NCI-H1694 treated with DMSO at 0.1 percent for 48 hours (cell line): ENCODE results near the gene LSM8.
A peak's percentile ranks its signal among the peaks of the same experiment; 100 is the strongest.
"Not testable (repeated sequence)": the region's sequence is repeated elsewhere in the genome, so short reads cannot be mapped to it uniquely, and the experiment has no call there.

Source experiments
- DNase-seq: peaks from one replicate; lab custom pipeline; 2025; lab: John Stamatoyannopoulos, UW

Gene LSM8

DNA sequence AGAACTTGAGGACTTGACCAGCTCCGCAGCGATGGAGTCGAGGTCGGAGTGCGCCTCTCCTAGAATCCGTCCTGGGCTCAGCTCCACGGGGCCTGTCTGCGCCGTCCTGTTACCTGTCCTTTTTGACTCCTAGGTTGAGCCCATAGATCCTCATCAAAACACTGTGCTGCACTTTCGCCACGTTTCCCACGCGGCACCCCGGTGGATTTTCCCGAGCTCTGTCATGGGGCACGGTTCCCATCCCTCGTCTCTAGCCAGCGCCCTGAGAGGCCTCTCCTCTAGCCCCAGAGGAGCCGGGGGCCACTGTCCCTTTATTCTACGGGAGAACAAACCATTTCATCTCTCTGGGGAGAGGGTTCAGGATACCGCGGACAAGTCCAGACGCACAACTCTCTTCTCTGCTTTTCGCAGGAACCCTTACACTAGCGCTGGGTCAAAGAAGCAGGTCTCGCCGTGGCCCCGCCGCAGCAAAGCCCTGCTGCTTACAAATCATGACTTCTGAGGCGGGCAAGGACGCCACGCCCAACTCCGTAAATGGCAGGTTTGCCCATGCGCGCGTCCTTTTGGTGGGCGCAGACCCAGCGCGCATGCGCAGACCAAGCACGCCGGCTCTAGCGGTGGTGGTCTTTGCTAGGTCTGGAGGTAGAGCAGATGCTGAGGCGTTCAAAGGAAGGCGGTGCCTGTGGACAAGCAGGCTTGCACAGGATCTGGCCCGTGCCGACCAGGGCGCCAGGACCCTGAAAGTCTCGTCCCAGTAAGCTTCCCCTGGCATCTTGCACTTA lies 30.3 kb downstream of the LSM8 start:
- DNase-seq = peak; percentile 95

DNA sequence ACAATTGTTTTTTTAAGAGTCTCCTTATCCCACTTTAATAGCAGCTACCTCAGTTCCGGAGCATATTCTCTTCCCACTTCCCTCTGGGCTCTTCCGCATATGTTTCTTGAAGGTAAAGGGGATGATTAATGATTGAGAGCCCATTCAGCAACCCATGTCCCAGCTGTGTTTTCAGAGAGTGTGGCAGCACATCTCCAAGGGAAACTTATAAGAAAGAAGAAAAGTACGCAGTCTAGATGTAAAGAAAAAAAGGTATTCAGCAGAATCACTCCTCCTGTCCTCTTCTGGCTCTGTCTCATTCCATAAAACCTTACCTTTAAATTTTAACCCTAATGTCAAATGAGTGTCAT lies 30.8 kb downstream of the LSM8 start:
- no peak for DNase-seq

DNA sequence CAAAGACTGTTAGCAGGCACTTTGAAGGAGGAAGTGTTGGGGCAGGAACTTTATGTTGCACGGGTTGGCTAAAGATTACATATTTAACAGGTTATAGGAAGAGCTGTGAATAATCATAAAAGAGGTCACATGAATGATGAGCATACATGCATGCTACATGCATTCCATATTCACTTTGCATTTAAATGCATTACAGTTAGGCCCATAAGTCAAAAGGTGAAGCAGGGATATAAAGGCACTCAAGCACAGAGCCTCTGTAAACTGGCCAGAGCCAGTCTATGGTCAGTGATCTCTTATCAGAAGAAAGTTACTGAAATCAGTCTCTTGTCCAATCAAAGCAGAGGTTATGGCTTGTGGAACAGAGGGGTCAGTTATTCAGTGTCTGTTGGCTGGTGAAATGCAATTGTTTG lies 33.3 kb downstream of the LSM8 start:
- no peak for DNase-seq

DNA sequence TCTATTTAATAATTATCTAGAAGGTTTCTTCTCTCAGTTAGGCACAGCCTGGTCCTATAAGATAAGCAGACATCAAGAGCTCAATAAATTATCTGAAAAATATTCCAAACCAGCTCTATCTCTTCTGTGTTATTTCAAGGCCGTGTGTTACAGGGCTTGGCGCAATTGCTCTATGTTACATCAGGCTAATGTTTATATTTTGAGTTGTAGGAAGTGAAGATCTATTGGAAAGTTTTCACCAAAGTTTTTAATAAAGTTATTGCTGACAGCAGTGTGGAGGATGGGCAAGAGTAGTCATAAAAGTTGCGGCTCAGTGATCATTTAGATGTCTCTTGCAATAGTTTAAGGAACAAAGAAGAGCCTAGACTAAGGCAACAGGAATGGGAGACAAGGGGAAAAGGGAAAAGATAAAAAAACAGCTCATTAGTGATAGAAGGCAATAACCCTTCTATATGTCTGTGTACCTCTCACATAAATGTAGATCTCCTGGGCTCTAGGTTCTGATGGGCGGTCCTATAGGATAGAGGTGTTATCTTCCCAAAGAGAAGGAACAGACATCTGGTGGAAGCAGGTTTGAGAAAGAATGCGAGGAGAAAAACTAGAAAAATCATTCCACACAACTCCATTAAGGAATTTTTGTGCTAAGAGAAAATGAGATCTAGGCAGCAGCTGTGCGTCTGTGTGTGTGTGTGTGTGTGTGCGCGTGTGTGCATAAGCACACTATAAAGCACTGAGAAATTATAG lies 34.6 kb downstream of the LSM8 start:
- no peak for DNase-seq

DNA sequence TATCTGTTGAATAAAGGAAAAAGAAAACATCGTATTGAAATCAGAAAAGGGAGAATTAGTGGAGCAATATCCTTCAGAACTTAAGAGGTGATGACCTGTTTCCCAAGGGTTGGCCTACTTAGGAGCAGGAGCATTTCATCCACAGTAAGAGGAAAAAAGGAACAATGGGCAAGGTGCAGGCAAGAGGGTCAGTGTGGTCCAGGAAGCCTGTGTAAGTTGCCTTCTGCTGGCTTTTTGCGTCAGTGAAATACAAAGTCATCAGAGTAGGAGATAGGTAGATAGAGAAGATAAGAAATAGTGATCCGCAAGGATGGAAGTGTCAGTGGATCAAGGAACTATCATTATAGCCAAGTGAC lies 35.2 kb downstream of the LSM8 start:
- no peak for DNase-seq

DNA sequence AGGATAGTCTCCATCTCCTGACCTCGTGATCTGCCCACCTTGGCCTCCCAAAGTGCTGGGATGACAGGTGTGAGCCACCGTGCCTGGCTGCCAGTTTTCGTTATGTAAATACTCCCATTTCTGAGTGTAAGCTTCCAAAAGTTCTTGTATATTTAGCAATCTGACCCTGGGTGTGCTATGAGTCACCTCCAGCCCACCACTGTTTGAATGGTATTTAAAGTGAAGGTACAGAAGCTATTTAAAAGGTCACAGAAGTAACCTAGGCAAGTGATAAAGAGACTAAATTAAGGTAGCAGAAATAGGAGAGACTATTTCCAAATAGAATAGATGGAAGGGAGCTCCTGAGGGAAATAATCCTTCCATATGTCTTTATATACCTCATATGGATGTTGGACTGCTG lies 36.6 kb downstream of the LSM8 start:
- no peak for DNase-seq

DNA sequence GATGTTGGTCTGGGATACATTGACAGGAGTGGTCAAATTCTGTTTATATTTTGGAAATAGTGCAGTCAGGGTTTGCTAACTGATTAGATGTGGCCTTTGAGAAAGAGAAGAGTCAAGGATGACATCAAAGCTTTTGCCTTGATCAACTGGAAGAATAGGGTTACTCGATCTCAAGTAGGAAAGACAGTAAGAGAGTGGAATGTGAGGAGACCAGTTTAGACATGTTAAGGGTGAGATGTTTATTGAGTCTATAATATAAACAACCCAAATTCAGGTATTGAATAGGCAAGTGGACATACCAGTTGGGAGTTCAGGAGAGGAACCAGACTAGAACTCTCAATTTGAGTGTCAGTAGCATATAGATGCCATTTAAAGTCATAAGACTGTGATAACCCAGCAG lies 38.6 kb downstream of the LSM8 start:
- no peak for DNase-seq

DNA sequence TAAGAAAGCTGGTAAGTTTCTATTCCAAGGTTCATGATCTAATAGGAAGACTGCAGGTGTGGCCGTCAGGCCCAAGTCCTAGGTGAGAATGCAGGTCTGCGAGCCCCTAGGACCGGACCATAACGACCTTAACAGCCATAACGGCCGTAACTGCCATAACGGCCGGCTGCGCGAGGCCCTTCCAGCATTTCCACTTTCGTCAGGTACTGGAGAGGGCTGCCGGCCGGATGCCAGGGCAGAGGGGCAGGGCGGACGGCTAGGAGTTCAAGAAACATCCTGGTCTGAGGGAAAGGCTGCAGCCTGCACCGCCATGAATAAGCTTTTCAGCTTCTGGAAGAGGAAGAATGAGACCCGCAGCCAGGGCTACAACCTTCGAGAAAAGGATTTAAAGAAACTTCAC lies 40.6 kb downstream of the LSM8 start, which contains the start of gene ANKRD7:
ANKRD7 (plus strand) TSS at position 184 of the 400 bp plus-strand sequence; CDS start at position 311, 127 bp downstream.
- DNase-seq = no peak

DNA sequence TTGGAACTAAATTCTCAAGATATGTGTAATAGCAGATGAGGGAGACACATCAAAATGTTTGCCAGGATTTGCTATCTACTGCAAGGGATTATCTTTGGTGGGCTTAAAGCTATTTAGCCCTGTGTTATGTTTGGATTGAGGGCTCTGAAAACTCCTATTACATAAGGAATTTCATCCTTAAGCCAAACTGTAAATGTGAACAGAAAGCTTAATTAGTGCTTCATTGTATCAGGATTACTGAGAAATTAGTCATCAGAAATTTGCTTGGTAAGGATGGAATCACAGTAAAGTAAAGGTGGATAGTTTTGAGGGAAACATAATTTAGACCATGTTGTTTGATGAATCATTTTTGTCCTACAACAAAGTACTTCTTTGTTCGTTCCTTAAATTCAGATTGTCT lies 48.9 kb downstream of the LSM8 start:
- DNase-seq = no peak

DNA sequence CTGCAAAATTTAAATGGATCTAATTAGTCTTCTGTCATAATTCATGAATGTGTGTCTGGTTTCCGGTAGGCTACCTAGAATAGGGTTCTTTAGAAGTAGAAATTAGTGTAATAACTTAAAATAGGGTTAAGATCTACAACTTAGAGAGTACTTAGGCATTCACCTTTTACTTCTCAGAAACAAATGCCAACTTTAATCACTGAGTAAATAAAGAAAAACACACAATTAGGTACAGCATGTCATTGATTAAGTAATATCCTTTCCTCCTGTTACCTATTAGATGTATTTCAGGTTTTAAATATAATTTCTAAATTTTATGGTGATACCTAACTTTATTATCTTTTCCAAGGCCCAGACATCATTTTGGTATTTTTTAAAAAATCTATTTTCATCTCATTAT lies 49.8 kb downstream of the LSM8 start:
- DNase-seq = no peak

DNA sequence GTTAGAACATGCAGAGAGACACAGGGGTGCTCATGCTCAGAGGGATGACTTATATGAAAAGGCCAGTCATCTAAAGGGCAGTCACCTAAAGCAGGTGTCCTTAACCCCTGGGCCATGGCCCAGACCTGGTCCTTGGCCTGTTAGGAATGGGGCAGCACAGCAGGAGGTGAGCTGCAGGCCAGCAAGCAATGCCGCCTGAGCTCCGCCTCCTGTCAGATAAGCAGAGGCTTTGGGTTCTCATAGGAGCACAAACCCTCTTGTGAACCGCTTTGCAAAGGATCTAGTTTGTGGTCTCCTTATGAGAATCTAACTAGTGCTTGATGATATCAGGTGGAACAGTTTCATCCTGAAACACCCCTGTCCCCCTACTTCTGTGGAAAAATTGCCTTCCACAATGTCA lies 55.0 kb downstream of the LSM8 start:
- no peak for DNase-seq

DNA sequence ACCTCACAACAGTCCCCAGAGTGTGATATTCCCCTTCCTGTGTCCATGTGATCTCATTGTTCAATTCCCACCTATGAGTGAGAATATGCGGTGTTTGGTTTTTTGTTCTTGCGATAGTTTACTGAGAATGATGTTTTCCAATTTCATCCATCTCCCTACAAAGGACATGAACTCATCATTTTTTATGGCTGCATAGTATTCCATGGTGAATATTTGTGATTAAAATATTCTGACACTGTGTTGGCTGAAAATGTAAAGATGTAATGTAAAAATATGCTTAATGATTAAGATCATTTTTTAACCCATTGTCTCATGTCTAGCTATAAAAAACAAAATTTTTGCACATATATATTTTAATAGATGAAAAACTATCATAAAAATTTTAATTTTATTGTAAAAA lies 56.4 kb downstream of the LSM8 start:
- not testable (repeated sequence) for DNase-seq
